WTC11 (cell line): ENCODE measurements around the gene ROBO1. TPM values are rescaled to one million over a fixed set of nuclear protein-coding genes. Genes with fewer than 3 reads are reported as not detected.

Experiments used
- ATAC-seq: fragments of 200-7000 bp; cut with Tn5 transposase; 2 replicates; pipeline ENCODE4 v1.10.0; 2021; ENCODE audit warnings: mild to moderate bottlenecking, moderate library complexity
- CTCF ChIA-PET: fragments of 300-600 bp; sonication (Branson Sonifier 250); formaldehyde crosslinking; loops from one replicate; lab custom pipeline; 2021; ENCODE audit warnings: antibody characterized with exemption; lab: Charles Lee
- POLR2A ChIA-PET: fragments of 350-600 bp; sonication (Branson Sonifier 250); formaldehyde crosslinking; loops from one replicate; lab custom pipeline; 2021; ENCODE audit warnings: antibody characterized with exemption; lab: Charles Lee
- DNase-seq: peaks from one replicate; pipeline ENCODE4 v3.0.0; 2021; ENCODE audit warnings: low spot score
- H3K27ac Mint-ChIP-seq: 2 replicates; pipeline ENCODE4 v1.8.0; 2021; ENCODE audit warnings: mixed read lengths
- H3K27me3 Mint-ChIP-seq: 2 replicates; pipeline ENCODE4 v1.8.0; 2021; ENCODE audit warnings: low read depth, mild to moderate bottlenecking, moderate library complexity, mixed read lengths
- H3K36me3 Mint-ChIP-seq: 2 replicates; pipeline ENCODE4 v1.8.0; 2021; ENCODE audit warnings: mixed read lengths
- H3K4me1 Mint-ChIP-seq: 2 replicates; pipeline ENCODE4 v1.8.0; 2022; ENCODE audit warnings: mixed read lengths
- H3K4me3 Mint-ChIP-seq: 2 replicates; pipeline ENCODE4 v1.8.0; 2021; ENCODE audit warnings: mild to moderate bottlenecking, moderate library complexity, mixed read lengths
- H3K9me3 Mint-ChIP-seq: 2 replicates; pipeline ENCODE4 v1.8.0; 2021; ENCODE audit warnings: mixed read lengths
- ATF1 ChIP-seq: sonication (generic); formaldehyde crosslinking; IDR thresholded peaks from 2 replicates; pipeline ENCODE4 v1.8.1; 2023; ENCODE audit warnings: mild to moderate bottlenecking, moderate library complexity, missing genetic modification reagents
- CREB1 ChIP-seq: sonication (generic); formaldehyde crosslinking; IDR thresholded peaks from 2 replicates; pipeline ENCODE4 v1.8.0; 2023; ENCODE audit warnings: mild to moderate bottlenecking, missing genetic modification reagents
- CREM ChIP-seq: sonication (generic); formaldehyde crosslinking; IDR thresholded peaks from 2 replicates; pipeline ENCODE4 v1.8.1; 2022; ENCODE audit warnings: mild to moderate bottlenecking, missing genetic modification reagents, moderate library complexity
- E2F1 ChIP-seq: sonication (generic); formaldehyde crosslinking; IDR thresholded peaks from 2 replicates; pipeline ENCODE4 v1.8.0; 2022; ENCODE audit warnings: mild to moderate bottlenecking, missing genetic modification reagents
- ELF4 ChIP-seq: sonication (generic); formaldehyde crosslinking; IDR thresholded peaks from 2 replicates; pipeline ENCODE4 v1.8.1; 2022; ENCODE audit warnings: low read depth, mild to moderate bottlenecking, moderate library complexity, missing genetic modification reagents
- FOXJ3 ChIP-seq: sonication (generic); formaldehyde crosslinking; IDR thresholded peaks from 2 replicates; pipeline ENCODE4 v1.9.0; 2021; ENCODE audit warnings: missing genetic modification reagents, mild to moderate bottlenecking, borderline replicate concordance
- GRHL2 ChIP-seq: fragments of 250-450 bp; sonication (Bioruptor Pico); IDR thresholded peaks from 2 replicates; pipeline ENCODE4 v1.8.0; 2022; ENCODE audit warnings: mild to moderate bottlenecking, moderate library complexity; ENCODE audit not compliant: insufficient replicate concordance, severe bottlenecking
- IRF2 ChIP-seq: sonication (generic); formaldehyde crosslinking; IDR thresholded peaks from 2 replicates; pipeline ENCODE4 v1.8.0; 2022; ENCODE audit warnings: low read depth, missing genetic modification reagents, borderline replicate concordance
- KAT7 ChIP-seq: sonication (generic); formaldehyde crosslinking; IDR thresholded peaks from 2 replicates; pipeline ENCODE4 v1.8.1; 2023; ENCODE audit warnings: missing genetic modification reagents, mild to moderate bottlenecking, borderline replicate concordance
- MAX ChIP-seq: sonication (generic); formaldehyde crosslinking; IDR thresholded peaks from 2 replicates; pipeline ENCODE4 v1.8.0; 2022; ENCODE audit warnings: mild to moderate bottlenecking, missing genetic modification reagents
- MYBL2 ChIP-seq: sonication (generic); formaldehyde crosslinking; IDR thresholded peaks from 2 replicates; pipeline ENCODE4 v1.8.1; 2023; ENCODE audit warnings: mild to moderate bottlenecking, moderate library complexity, missing genetic modification reagents
- NFE2L1 ChIP-seq: sonication (generic); formaldehyde crosslinking; IDR thresholded peaks from 2 replicates; pipeline ENCODE4 v1.8.1; 2023; ENCODE audit warnings: missing genetic modification reagents
- NR2C2 ChIP-seq: sonication (generic); formaldehyde crosslinking; IDR thresholded peaks from 2 replicates; pipeline ENCODE4 v1.8.0; 2022; ENCODE audit warnings: mild to moderate bottlenecking, missing genetic modification reagents
- OVOL2 ChIP-seq: fragments of 250-450 bp; sonication (Bioruptor Pico); IDR thresholded peaks from 2 replicates; pipeline ENCODE4 v1.9.0; 2021; ENCODE audit warnings: mild to moderate bottlenecking, borderline replicate concordance
- PREB ChIP-seq: sonication (generic); formaldehyde crosslinking; IDR thresholded peaks from 2 replicates; pipeline ENCODE4 v1.8.1; 2022; ENCODE audit warnings: mild to moderate bottlenecking, missing genetic modification reagents, moderate library complexity, borderline replicate concordance
- RELA ChIP-seq: sonication (generic); formaldehyde crosslinking; IDR thresholded peaks from 2 replicates; pipeline ENCODE4 v1.8.1; 2022; ENCODE audit warnings: missing genetic modification reagents, mild to moderate bottlenecking, borderline replicate concordance
- SP1 ChIP-seq: sonication (generic); formaldehyde crosslinking; conservative IDR thresholded peaks from 2 replicates; pipeline ENCODE4 v1.8.1; 2022; ENCODE audit warnings: missing genetic modification reagents
- ZNF121 ChIP-seq: sonication (generic); formaldehyde crosslinking; IDR thresholded peaks from 2 replicates; pipeline ENCODE4 v1.8.0; 2023; ENCODE audit warnings: missing genetic modification reagents
- ZNF138 ChIP-seq: sonication (generic); formaldehyde crosslinking; conservative IDR thresholded peaks from 2 replicates; pipeline ENCODE4 v1.8.1; 2022; ENCODE audit warnings: mild to moderate bottlenecking, moderate library complexity, missing genetic modification reagents
- ZNF416 ChIP-seq: fragments of 250-450 bp; sonication (Bioruptor Pico); IDR thresholded peaks from 2 replicates; pipeline ENCODE4 v1.9.0; 2021; ENCODE audit warnings: mild to moderate bottlenecking, inconsistent platforms
- total RNA-seq: library from RNA; stranded (reverse); gene quantifications from 3 replicates; pipeline ENCODE4 v1.2.3, GENCODE V29; 2021
- TF ChIP-seq, protein P1 (sequence below): fragments of 250-450 bp; sonication (Bioruptor Pico); conservative IDR thresholded peaks from 2 replicates; pipeline ENCODE4 v1.9.0; 2021; ENCODE audit warnings: mild to moderate bottlenecking
- TF ChIP-seq, protein P2 (sequence below): sonication (generic); formaldehyde crosslinking; IDR thresholded peaks from 2 replicates; pipeline ENCODE4 v1.8.0; 2022; ENCODE audit warnings: mild to moderate bottlenecking, missing genetic modification reagents
- TF ChIP-seq, protein P3 (sequence below): fragments of 250-450 bp; sonication (Bioruptor Pico); IDR thresholded peaks from 2 replicates; pipeline ENCODE4 v1.9.0; 2021; ENCODE audit warnings: moderate library complexity, mild to moderate bottlenecking, inconsistent platforms, borderline replicate concordance

The ROBO1 gene
- total RNA-seq, 1 experiment from 2014 or later: 90.9 TPM

DNA sequence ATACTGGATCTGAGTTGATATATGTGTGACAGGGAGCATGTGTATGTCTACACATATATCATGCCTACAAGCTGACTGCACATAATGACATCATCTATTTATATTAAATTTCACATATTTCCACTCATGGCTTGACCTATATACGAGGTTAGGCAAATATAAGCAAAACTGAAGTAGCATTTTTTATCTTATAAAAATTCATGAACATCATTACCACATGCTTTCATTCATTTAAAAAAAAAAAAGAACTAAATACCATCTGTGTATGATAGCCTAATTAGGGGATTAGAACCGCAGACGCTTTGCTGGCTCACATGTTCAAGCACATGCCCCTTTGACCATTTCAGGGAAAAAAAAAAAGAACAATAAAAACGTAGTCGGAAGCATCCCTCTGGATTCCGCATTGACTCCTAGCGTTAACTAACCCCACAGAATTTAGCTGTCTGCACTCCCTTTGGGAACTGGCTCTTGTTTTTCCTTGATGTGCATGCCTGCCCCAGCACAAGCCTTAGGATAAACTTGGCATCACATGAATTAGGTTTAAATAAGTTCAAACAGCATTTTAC is 888.4 kb downstream of the ROBO1 start:
- no peak overlapping the region for H3K27ac Mint-ChIP-seq
- peaks cover 48% of the 10 kb centered on the region for H3K4me1 Mint-ChIP-seq
- DNase-seq: no peak
- no peaks in the 10 kb centered on the region for H3K36me3 Mint-ChIP-seq
- H3K9me3 Mint-ChIP-seq: no peaks in the 10 kb centered on the region
- peak; percentile 53 for ATAC-seq
- ChIA-PET POLR2A (no interaction called here), CTCF (no interaction called here)
- H3K27me3 Mint-ChIP-seq: no peaks in the 10 kb centered on the region
- no peak for TF ChIP-seq NR2C2 (CRISPR knock-in tag)
- no peak for TF ChIP-seq ELF4 (CRISPR knock-in tag)
- no peak for TF ChIP-seq MAX (CRISPR knock-in tag)
- H3K4me3 Mint-ChIP-seq: no peak overlapping the region

DNA sequence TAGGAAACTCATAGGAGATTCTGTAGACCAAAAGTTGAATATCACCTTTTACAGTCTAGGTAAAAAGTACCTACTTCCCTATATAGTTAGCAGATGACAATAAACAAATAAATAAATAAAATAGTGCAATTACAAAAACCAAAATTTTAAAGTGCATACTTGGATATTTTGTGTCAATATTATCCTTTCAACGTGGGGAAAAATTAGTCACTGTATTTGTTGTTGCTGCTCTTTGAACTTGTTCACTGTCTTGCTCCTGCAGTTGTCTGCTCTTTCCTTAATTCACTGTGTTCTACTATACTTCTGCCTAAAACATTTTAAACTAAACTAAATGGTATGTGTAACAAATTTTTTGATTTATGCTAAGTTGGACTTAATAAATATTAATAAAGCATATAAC is 889.0 kb downstream of the ROBO1 start:
- CTCF ChIA-PET: no interaction called here
- DNase-seq (no peak), ATAC-seq (no peak)
- H3K27me3 Mint-ChIP-seq: no peaks in the 10 kb centered on the region
- no peaks in the 10 kb centered on the region for H3K36me3 Mint-ChIP-seq
- no peaks in the 10 kb centered on the region for H3K9me3 Mint-ChIP-seq
- H3K4me3 Mint-ChIP-seq: no peak overlapping the region
- H3K4me1 Mint-ChIP-seq: peaks cover 50% of the 10 kb centered on the region
- peak overlapping the region; percentile 77; the same call in 1 of the 2 replicates for H3K27ac Mint-ChIP-seq
- POLR2A ChIA-PET: no interaction called here
- TF ChIP-seq, protein P1, sequence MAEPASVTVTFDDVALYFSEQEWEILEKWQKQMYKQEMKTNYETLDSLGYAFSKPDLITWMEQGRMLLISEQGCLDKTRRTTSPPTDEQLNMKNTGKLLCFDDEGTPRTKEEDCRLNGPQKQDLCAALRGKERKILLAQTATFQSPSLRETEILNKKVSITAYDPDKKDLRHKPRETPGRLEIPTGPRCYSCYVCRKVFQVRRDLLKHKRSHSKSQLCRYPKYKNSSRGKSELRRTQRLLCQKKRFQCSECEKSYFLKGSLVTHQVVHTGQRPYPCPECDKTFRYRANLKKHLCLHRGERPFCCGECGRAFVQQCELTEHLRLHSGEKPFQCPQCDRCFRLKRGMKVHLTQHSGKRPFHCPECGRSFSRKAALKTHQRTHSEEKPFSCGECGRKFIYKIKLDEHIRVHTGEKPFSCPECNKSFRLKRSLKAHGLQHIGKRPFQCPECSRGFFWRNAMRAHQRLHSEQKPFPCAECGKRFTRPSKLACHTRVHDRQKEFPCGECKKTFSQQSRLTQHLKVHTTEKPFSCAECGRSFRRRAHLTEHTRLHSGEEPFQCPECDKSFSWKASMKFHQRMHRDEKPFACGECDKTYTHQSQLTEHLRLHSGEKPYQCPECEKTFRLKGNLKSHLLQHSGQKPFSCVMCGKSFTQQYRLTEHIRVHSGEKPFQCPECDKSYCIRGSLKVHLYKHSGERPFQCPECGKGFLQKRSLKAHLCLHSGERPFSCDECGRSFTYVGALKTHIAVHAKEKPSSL (CRISPR knock-in tag): no peak
- TF ChIP-seq PREB (CRISPR knock-in tag): no peak
- no peak for TF ChIP-seq ZNF416 (CRISPR knock-in tag)
- TF ChIP-seq, protein P2, sequence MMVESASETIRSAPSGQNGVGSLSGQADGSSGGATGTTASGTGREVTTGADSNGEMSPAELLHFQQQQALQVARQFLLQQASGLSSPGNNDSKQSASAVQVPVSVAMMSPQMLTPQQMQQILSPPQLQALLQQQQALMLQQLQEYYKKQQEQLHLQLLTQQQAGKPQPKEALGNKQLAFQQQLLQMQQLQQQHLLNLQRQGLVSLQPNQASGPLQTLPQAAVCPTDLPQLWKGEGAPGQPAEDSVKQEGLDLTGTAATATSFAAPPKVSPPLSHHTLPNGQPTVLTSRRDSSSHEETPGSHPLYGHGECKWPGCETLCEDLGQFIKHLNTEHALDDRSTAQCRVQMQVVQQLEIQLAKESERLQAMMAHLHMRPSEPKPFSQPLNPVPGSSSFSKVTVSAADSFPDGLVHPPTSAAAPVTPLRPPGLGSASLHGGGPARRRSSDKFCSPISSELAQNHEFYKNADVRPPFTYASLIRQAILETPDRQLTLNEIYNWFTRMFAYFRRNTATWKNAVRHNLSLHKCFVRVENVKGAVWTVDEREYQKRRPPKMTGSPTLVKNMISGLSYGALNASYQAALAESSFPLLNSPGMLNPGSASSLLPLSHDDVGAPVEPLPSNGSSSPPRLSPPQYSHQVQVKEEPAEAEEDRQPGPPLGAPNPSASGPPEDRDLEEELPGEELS (CRISPR knock-in tag): no peak
- no peak for TF ChIP-seq E2F1 (CRISPR knock-in tag)
- TF ChIP-seq CREM (CRISPR knock-in tag): no peak
- TF ChIP-seq ATF1: no peak
- TF ChIP-seq MYBL2 (CRISPR knock-in tag): no peak
- TF ChIP-seq ZNF121 (CRISPR knock-in tag): no peak
- no peak for TF ChIP-seq SP1 (CRISPR knock-in tag)
- TF ChIP-seq ZNF138 (CRISPR knock-in tag): no peak
- TF ChIP-seq RELA (CRISPR knock-in tag): no peak
- no peak for TF ChIP-seq KAT7 (CRISPR knock-in tag)
- no peak for TF ChIP-seq NFE2L1 (CRISPR knock-in tag)
- no peak for TF ChIP-seq GRHL2 (CRISPR knock-in tag)
- TF ChIP-seq CREB1 (CRISPR knock-in tag): no peak
- TF ChIP-seq IRF2 (CRISPR knock-in tag): no peak
- TF ChIP-seq OVOL2: no peak
- no peak for TF ChIP-seq FOXJ3 (CRISPR knock-in tag)
- TF ChIP-seq, protein P3, sequence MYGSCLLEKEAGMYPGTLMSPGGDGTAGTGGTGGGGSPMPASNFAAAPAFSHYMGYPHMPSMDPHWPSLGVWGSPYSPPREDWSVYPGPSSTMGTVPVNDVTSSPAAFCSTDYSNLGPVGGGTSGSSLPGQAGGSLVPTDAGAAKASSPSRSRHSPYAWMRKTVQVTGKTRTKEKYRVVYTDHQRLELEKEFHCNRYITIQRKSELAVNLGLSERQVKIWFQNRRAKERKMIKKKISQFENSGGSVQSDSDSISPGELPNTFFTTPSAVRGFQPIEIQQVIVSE: no peak
